OCI-LY7 (cell line): ENCODE measurements around the gene EPHA3. TPM values are rescaled to one million over a fixed set of nuclear protein-coding genes. Genes with fewer than 3 reads are reported as not detected.

ENCODE experiments used
- BruUV-seq: library from RNA; stranded (reverse); fragments of 400-500 nt; replicated peaks from 2 replicates; lab custom pipeline; 2021; lab: Mats Ljungman, UMichigan
- CTCF ChIA-PET: fragments of 300-600 bp; sonication (Branson Sonifier 250); formaldehyde crosslinking; loops from one replicate; lab custom pipeline; 2022; ENCODE audit warnings: antibody characterized with exemption; ENCODE audit not compliant: unreplicated experiment; lab: Charles Lee
- POLR2A ChIA-PET: fragments of 300-600 bp; sonication (Branson Sonifier 250); formaldehyde crosslinking; loops from one replicate; lab custom pipeline; 2022; ENCODE audit warnings: antibody characterized with exemption; lab: Charles Lee
- DNase-seq: peaks from one replicate; pipeline ENCODE4 v3.0.0-alpha.2; 2015; ENCODE audit warnings: low spot score
- H2AFZ ChIP-seq: fragments of 200-600 bp; sonication (generic), shearing (Covaris generic); 2 replicates; pipeline ENCODE4 v1.6.1; 2014; ENCODE audit warnings: mild to moderate bottlenecking, antibody characterized with exemption, low read length, moderate library complexity
- H3K27ac ChIP-seq: fragments of 200-600 bp; sonication (generic); 2 replicates; pipeline ENCODE4 v1.5.1; 2014; ENCODE audit warnings: mixed run types, low read depth, mild to moderate bottlenecking, moderate library complexity, low read length, inconsistent platforms; ENCODE audit not compliant: poor library complexity, severe bottlenecking
- H3K36me3 ChIP-seq: fragments of 200-600 bp; sonication (generic); 2 replicates; pipeline ENCODE4 v1.6.1; 2014; ENCODE audit warnings: mild to moderate bottlenecking, antibody characterized with exemption, low read length, moderate library complexity, mixed read lengths; ENCODE audit not compliant: insufficient read depth
- H3K4me1 ChIP-seq: fragments of 200-600 bp; sonication (generic); 2 replicates; pipeline ENCODE4 v1.5.1; 2014; ENCODE audit warnings: mild to moderate bottlenecking, low read length; ENCODE audit not compliant: insufficient read depth, poor library complexity, severe bottlenecking
- H3K4me2 ChIP-seq: fragments of 200-600 bp; sonication (generic); 2 replicates; pipeline ENCODE4 v1.6.1; 2014; ENCODE audit warnings: mild to moderate bottlenecking, low read length
- H3K4me3 ChIP-seq: fragments of 200-600 bp; sonication (generic); 2 replicates; pipeline ENCODE4 v1.5.1; 2014; ENCODE audit warnings: mild to moderate bottlenecking, low read depth, low read length; ENCODE audit not compliant: poor library complexity, severe bottlenecking
- H3K79me2 ChIP-seq: fragments of 200-600 bp; sonication (generic); 2 replicates; pipeline ENCODE4 v1.6.1; 2016; ENCODE audit warnings: low read depth, mild to moderate bottlenecking, low read length, moderate library complexity, mixed read lengths; ENCODE audit not compliant: insufficient read depth
- H3K9me2 ChIP-seq: fragments of 200-600 bp; sonication (generic); 2 replicates; pipeline ENCODE4 v1.6.1; 2016; ENCODE audit warnings: mild to moderate bottlenecking, low read length, mixed read lengths; ENCODE audit not compliant: insufficient read depth
- H3K9me3 ChIP-seq: fragments of 200-600 bp; sonication (generic); 2 replicates; pipeline ENCODE4 v1.6.1; 2014; ENCODE audit warnings: mild to moderate bottlenecking, mixed run types, low read length, mixed read lengths
- H4K20me1 ChIP-seq: fragments of 200-600 bp; sonication (generic); 2 replicates; pipeline ENCODE4 v1.6.1; 2014; ENCODE audit warnings: mild to moderate bottlenecking, antibody characterized with exemption, low read length, moderate library complexity, mixed read lengths; ENCODE audit not compliant: insufficient read depth
- CTCF ChIP-seq: fragments of 200-600 bp; sonication (generic); conservative IDR thresholded peaks from 2 replicates; pipeline ENCODE4 v1.5.1; 2014; ENCODE audit warnings: mild to moderate bottlenecking, antibody characterized with exemption, low read length, moderate library complexity, mixed read lengths
- EZH2phosphoT487 ChIP-seq: fragments of 200-600 bp; sonication (generic); IDR thresholded peaks from 2 replicates; pipeline ENCODE4 v1.6.1; 2018; ENCODE audit warnings: low read depth, borderline replicate concordance, mild to moderate bottlenecking, mixed run types, antibody characterized with exemption, low read length, moderate library complexity, mixed read lengths
- intact Hi-C: fragments of 100-400 bp; cut with micrococcal nuclease; formaldehyde crosslinking; loops from one replicate; pipeline ENCODE4 v1.10.0; 2022; ENCODE audit not compliant: unreplicated experiment
- total RNA-seq, 2 experiments: library from RNA; depleted of rRNA in 1 of 2; stranded (reverse); fragments of >200 nt in 1 of 2; shearing (Covaris generic) in 1 of 2; gene quantifications; 2 replicates each; pipeline ENCODE4 v1.2.3, GENCODE V29; 2014 to 2022

EPHA3 gene
- total RNA-seq, 2 experiments from 2014 or later = not detected

GRCh38 chr3:89455240-89455639, 347.8 kb downstream of the EPHA3 start:
- Histone ChIP-seq H3K9me3 (no peaks in the 10 kb centered on the region), H3K4me1 (no peaks in the 10 kb centered on the region), H3K27ac (no peak overlapping the region), H4K20me1 (no peaks in the 10 kb centered on the region), H3K9me2 (no peaks in the 10 kb centered on the region), H3K4me3 (no peak overlapping the region), H2AFZ (no peak overlapping the region), H3K36me3 (no peaks in the 10 kb centered on the region), H3K4me2 (no peak overlapping the region), H3K79me2 (no peaks in the 10 kb centered on the region)
- no peak for TF ChIP-seq EZH2phosphoT487
- no peak for TF ChIP-seq CTCF
- BruUV-seq = no TSS peak
- intact Hi-C loops = no loop called here
- ChIA-PET POLR2A (no interaction called here), CTCF (no interaction called here)
- DNase-seq = no peak

- Histone ChIP-seq H4K20me1 (no peaks in the 10 kb centered on the region), H3K4me1 (no peaks in the 10 kb centered on the region), H3K79me2 (no peaks in the 10 kb centered on the region), H3K9me2 (no peaks in the 10 kb centered on the region), H3K4me3 (no peak overlapping the region), H2AFZ (no peak overlapping the region), H3K4me2 (no peak overlapping the region), H3K9me3 (no peaks in the 10 kb centered on the region), H3K27ac (no peak overlapping the region), H3K36me3 (no peaks in the 10 kb centered on the region)
- no peak for TF ChIP-seq CTCF
- TF ChIP-seq EZH2phosphoT487 = no peak
- ChIA-PET CTCF (no interaction called here), POLR2A (no interaction called here)
- BruUV-seq = no TSS peak
- intact Hi-C loops = no loop called here
- no peak for DNase-seq
Observed at GRCh38 chr3:89467898-89468363, 360.5 kb downstream of the EPHA3 start.

- H2AFZ ChIP-seq = no peak overlapping the region
- intact Hi-C loops = no loop called here
- no peaks in the 10 kb centered on the region for H3K9me3 ChIP-seq
- no peak overlapping the region for H3K4me3 ChIP-seq
- POLR2A ChIA-PET = no interaction called here
- BruUV-seq = no TSS peak
- TF ChIP-seq EZH2phosphoT487 (no peak), CTCF (no peak)
- no peaks in the 10 kb centered on the region for H3K36me3 ChIP-seq
- H3K4me1 ChIP-seq = no peaks in the 10 kb centered on the region
- no peak for DNase-seq
- no peaks in the 10 kb centered on the region for H3K79me2 ChIP-seq
- no peaks in the 10 kb centered on the region for H3K9me2 ChIP-seq
- H4K20me1 ChIP-seq = no peaks in the 10 kb centered on the region
- H3K27ac ChIP-seq = no peak overlapping the region
- CTCF ChIA-PET = no interaction called here
- H3K4me2 ChIP-seq = no peak overlapping the region
Observed at GRCh38 chr3:89472101-89472500, 364.7 kb downstream of the EPHA3 start.
